ENCODE results near the gene RIPPLY3.

Gene RIPPLY3

DNA sequence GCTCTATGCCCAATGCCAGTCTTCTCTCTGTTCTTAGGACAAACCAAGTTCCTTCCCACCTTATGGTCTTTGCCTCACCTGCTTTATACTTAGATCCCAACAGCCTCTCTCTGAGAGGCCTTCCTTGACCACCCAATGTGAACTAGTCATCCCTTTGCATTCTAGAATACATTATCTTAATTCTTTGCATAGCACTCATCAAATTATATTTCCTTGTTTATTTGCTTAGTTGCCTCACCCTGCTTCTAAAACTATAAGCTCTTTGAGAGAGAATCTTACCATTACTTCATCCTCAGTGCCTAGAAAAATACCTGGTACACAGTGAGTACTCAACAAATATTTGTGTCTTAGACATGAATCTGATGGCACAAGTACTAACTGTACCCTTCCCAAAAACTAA lies 58.3 kb downstream of the RIPPLY3 start:
- DNase-seq, result no peak

- DNase-seq, result no peak
These were observed 59.2 kb downstream of the RIPPLY3 start for GRCh38 chr21:37065561-37066177.
